Fibroblast of mammary gland (primary cell): ENCODE data around the gene PTPRK.

ENCODE experiments used
- DNase-seq: peaks from one replicate; pipeline ENCODE4 v3.0.0-alpha.2; 2010; ENCODE audit warnings: low read depth
- H3K4me3 ChIP-seq: 2 replicates; pipeline ENCODE4 v1.5.1; 2011; ENCODE audit warnings: low read depth, mild to moderate bottlenecking, low read length, moderate library complexity; ENCODE audit not compliant: control insufficient read depth
- TF ChIP-seq, protein P1 (sequence below): conservative IDR thresholded peaks from 2 replicates; pipeline ENCODE4 v1.5.1; 2011; ENCODE audit warnings: low read depth, low read length, inconsistent platforms; ENCODE audit not compliant: control insufficient read depth, insufficient read depth

Gene PTPRK

DNA sequence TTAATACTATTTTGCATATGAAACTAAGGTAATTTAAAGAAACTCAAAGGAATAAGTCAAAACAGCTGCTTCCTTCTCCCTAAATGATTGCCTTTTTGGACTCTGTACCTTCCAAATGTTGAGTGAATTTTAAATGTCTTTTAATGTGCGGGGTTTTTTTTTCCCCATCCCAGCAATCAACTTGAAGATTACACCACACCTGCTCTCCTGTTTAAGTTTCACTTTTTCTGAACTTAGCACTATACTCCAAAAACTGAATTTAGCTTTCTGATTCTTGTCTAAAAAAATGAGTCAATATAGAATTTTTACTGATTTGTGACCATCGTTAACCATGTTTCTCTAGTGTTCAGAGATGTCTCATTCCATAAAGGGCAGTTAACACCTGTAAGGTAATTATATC lies 398.8 kb downstream of the PTPRK start:
- H3K4me3 ChIP-seq = no peak overlapping the region
- no peak for DNase-seq

DNA sequence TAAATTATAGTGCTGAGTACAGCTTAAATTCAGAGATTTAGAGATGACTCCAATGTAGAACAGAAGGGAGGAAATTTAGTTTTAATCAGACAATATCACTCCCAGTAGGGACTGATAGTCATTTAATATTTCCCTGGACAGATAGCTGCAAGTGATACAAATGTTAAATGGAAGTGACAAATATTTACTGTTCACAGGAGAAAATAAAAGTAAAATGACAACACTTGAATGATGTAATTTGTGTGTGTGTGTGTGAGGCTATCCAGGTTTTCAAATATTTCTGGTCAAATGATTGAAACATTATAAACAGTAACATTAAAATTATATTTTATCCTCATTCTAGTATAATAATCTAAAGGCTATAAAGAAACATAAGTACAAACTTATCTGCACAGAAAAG lies 399.2 kb downstream of the PTPRK start:
- H3K4me3 ChIP-seq = no peak overlapping the region
- no peak for DNase-seq
- TF ChIP-seq, protein P1, sequence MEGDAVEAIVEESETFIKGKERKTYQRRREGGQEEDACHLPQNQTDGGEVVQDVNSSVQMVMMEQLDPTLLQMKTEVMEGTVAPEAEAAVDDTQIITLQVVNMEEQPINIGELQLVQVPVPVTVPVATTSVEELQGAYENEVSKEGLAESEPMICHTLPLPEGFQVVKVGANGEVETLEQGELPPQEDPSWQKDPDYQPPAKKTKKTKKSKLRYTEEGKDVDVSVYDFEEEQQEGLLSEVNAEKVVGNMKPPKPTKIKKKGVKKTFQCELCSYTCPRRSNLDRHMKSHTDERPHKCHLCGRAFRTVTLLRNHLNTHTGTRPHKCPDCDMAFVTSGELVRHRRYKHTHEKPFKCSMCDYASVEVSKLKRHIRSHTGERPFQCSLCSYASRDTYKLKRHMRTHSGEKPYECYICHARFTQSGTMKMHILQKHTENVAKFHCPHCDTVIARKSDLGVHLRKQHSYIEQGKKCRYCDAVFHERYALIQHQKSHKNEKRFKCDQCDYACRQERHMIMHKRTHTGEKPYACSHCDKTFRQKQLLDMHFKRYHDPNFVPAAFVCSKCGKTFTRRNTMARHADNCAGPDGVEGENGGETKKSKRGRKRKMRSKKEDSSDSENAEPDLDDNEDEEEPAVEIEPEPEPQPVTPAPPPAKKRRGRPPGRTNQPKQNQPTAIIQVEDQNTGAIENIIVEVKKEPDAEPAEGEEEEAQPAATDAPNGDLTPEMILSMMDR = no peak

More for the DNA sequence above, 398.8 kb downstream of the PTPRK start:
- TF ChIP-seq, protein P1 = no peak

DNA sequence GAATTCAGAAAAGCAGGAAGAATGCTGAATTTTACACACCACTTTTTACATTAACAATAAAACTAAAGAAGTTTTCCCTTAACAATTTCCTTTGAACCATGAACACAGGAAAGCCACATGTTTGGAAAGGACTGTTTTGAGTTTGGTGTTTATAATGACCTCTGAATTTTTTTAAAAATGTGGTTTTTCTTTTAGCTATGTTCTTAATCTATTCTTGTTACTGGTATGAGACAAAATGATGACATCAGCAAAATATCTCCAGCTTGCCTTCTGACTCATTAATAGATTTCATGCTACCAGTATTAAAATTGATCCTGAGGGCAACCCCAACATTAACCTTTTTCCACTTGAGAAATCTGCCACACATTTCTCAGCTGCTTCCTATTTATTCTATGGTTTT lies 402.0 kb downstream of the PTPRK start:
- TF ChIP-seq, protein P1 = no peak
- peak; percentile 66 for DNase-seq
- H3K4me3 ChIP-seq = no peak overlapping the region

DNA sequence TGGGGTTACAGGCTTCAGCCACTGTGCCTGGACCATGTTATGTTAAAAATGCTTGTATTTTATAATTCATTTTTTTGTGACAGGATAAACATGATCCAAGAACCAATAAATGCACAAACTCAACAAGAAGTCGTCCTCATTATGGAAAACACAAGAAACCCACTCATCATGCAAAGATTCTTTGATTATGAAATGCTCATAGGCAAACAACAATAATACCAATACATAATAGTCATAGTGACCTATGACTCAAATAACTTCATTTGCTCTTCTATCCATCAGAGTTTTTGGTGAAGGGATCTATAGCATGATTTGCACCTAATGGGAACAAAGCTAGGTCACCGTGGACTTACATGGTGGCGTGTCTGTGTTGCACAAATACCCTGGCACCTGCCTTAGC lies 402.5 kb downstream of the PTPRK start:
- DNase-seq = peak; percentile 31
- TF ChIP-seq, protein P1 = no peak
- no peak overlapping the region for H3K4me3 ChIP-seq

DNA sequence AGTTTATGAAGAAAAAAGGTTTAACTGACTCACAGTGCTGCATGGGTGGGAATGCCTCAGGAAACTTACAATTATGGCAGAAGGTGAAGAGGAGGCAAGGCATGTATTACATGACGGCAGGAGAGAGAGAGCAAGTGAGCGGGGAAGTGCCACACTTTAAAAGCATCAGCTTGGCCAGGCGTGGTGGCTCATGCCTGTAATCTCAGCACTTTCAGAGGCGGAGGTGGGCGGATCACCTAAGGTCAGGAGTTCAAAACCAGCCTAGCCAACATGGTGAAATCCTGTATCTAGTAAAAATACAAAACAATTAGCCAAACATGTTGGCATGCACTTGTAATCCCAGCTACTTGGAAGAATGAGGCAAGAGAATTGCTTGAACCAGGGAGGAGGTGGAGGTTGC lies 406.2 kb downstream of the PTPRK start:
- DNase-seq = no peak
- no peak overlapping the region for H3K4me3 ChIP-seq
- TF ChIP-seq, protein P1 = no peak

DNA sequence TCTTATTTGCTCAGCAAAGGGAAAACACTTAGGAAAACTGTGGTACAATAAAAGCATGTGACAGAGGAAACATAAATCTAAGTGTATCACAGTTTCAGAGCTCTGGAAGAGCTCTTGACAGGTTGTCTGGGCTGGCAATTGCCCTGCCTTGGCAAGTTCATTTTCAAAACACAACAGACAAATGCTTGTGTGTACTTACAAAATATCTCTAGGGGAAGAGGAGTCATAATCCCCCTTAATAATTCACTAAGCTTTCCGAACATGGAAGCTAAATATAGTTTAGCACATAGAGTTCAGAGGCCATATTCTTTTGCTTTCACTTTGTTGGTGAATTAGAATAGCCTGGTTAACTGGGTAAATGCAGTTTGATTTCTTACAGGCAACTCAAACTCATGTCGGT lies 407.9 kb downstream of the PTPRK start:
- TF ChIP-seq, protein P1 = no peak
- no peak overlapping the region for H3K4me3 ChIP-seq
- DNase-seq = peak; percentile 1

DNA sequence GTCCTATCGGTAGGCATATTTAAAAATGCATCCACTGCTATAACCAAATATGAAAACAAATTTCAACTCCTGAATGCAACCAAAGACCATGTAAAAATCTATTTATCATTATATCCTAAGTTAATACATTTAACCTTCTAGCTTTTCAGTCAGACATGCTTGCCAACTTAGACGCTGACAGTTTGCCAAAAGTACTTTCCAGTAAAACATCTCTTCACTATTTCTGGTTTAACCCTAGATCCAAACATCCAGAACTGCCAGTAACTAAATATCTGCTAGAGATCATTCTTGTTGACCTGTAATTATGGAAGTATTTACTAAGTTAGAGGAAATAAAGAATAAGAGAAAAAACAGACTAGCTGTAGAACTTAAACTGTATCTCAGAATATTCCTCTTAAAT lies 409.3 kb downstream of the PTPRK start:
- DNase-seq = peak; percentile 11
- no peak overlapping the region for H3K4me3 ChIP-seq
- TF ChIP-seq, protein P1 = no peak
